ENCODE results near the gene VWA5A.

GRCh38 chr11:124160986-124161385, 45.7 kb downstream of the VWA5A start:
- TF ChIP-seq CTCF (IDR thresholded peaks at IDR 0.05 in 4 of 5, conservative IDR thresholded peaks at IDR 0.05 in 1 of 5) (no peak), POLR2A (IDR thresholded peaks at IDR 0.05) (no peak)
